ENCODE data around the gene DIS3L2.

DNA sequence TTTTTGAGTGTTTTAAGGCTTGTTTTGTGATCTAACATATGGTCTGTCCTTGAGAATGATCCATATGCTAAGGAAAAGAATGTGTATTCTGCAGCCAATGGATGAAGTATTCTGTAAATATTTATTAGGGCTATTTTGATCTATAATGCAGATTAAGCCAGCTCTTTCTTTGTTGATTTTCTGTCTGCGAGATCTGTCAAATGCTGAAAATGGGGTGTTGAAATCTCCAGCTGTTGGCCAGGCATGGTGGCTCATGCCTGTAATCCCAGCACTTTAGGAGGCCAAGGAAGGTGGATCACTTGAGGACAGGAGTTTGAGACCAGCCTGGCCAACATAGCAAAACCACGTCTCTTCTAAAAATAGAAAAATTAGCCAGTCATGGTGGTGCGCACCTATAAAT, 132.7 kb downstream of the DIS3L2 start:
- TF ChIP-seq, protein P1, sequence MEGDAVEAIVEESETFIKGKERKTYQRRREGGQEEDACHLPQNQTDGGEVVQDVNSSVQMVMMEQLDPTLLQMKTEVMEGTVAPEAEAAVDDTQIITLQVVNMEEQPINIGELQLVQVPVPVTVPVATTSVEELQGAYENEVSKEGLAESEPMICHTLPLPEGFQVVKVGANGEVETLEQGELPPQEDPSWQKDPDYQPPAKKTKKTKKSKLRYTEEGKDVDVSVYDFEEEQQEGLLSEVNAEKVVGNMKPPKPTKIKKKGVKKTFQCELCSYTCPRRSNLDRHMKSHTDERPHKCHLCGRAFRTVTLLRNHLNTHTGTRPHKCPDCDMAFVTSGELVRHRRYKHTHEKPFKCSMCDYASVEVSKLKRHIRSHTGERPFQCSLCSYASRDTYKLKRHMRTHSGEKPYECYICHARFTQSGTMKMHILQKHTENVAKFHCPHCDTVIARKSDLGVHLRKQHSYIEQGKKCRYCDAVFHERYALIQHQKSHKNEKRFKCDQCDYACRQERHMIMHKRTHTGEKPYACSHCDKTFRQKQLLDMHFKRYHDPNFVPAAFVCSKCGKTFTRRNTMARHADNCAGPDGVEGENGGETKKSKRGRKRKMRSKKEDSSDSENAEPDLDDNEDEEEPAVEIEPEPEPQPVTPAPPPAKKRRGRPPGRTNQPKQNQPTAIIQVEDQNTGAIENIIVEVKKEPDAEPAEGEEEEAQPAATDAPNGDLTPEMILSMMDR (IDR thresholded peaks at IDR 0.05), result no peak
- no peak for TF ChIP-seq POLR2A (IDR thresholded peaks at IDR 0.05)
- TF ChIP-seq POLR2AphosphoS5 (IDR thresholded peaks at IDR 0.05), result no peak
